Activated CD4-positive, alpha-beta T cell treated with anti-CD3 and anti-CD28 coated beads for 48 hours (primary cell): ENCODE results near the gene SLC25A1.
A peak's percentile ranks its signal among the peaks of the same experiment; 100 is the strongest.
"Not testable (repeated sequence)": the region's sequence is repeated elsewhere in the genome, so short reads cannot be mapped to it uniquely, and the experiment has no call there.

Experiments
- DNase-seq: peaks from one replicate; pipeline ENCODE4 v3.0.0-alpha.2; 2020

The SLC25A1 gene

DNA sequence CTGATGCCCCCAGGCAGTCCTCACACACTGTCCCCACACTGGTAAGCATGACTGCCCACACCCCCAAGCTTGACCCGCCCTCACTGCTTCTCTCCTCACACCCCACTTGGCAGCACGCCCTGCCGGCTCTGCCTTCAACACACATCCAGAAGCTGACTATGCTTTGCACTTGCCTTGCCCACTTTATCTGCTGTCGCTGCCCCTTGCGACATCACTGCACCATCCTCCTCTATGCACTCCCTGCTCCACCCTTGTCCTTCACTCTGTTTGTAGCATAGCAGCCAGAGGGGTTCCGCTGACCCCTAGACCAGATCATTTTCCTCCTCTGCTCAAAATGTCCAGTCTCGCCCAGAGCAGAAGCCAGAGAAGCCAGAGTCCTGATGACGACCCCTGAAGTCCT is 25.3 kb upstream of the SLC25A1 start:
- no peak for DNase-seq

DNA sequence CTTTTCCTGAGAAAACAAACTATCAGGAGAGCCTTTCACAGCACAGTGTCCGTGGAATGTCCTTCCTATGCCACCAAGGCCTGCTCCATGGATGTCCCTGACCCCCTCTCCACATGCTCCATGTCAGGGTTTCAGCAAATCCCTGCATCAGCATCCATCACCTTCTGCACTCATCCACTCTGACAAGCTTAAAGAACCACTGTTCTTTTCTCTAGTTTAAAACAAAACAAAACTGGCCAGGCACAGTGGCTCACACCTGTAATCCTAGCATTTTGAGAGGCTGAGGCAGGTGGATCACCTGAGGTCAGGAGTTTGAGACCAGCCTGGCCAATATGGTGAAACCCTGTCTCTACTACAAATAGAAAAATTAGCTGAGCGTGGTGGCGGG is 24.3 kb upstream of the SLC25A1 start:
- DNase-seq, result not testable (repeated sequence)

DNA sequence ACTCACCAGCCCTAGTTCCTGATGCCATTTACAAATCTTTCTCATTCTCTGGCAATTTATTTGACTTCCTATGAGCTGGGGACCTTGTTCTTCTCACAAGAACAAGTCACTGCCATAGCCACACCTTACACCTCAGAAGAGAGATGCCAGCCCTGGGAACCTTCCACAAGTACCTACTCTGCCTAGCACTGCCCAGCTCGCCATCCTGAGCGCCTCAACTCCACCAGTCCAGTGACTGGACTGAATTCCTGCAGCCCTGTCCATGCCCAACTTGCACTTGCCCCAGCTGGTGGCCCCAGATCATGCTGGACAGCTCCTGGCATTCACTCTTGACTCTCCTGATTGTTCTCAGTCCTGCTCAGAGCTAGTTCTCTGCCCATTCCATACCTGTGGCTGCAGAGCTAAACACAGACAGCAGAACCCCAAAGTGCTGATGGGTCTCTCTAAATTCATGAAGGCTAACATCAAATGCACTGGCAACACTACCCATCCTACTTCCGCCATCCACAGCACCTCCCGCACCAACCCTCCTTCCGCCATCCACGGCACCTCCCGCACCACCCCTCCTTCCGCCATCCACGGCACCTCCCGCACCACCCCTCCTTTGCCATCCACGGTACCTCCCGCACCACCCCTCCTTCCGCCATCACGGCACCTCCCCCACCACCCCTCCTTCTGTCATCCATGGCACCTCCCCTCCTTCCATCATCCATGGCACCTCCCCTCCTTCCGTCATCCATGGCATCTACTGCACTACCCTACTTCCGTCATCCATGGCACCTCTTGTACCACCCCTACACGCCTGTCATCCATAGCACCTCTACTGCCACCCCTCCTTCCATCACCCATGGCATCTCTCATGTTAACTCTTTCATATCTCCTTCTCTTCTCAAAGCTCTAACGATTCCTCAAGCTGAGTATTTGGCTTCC is 23.6 kb upstream of the SLC25A1 start:
- no peak for DNase-seq

GRCh38 chr22:19201130-19201868 is 22.8 kb upstream of the SLC25A1 start:
- DNase-seq, result no peak

DNA sequence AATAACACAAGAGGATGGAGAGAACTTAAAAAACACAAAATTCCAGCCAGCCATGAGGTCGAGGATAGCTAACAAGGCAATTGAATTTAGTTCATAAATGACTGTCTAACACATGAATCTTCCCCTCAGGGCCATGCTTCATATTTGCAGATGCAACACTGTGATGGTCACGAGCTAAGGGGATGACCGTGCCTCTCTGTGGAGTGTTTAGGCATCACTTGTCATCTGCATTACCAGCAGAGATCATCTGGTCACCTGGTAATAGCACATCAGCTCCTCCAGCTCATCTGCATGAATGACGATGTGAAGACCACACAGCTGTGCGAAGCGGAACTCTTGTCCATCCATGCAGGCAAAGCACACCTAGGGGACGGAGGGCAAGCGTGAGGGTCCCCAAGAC is 20.9 kb upstream of the SLC25A1 start:
- DNase-seq, result no peak

DNA sequence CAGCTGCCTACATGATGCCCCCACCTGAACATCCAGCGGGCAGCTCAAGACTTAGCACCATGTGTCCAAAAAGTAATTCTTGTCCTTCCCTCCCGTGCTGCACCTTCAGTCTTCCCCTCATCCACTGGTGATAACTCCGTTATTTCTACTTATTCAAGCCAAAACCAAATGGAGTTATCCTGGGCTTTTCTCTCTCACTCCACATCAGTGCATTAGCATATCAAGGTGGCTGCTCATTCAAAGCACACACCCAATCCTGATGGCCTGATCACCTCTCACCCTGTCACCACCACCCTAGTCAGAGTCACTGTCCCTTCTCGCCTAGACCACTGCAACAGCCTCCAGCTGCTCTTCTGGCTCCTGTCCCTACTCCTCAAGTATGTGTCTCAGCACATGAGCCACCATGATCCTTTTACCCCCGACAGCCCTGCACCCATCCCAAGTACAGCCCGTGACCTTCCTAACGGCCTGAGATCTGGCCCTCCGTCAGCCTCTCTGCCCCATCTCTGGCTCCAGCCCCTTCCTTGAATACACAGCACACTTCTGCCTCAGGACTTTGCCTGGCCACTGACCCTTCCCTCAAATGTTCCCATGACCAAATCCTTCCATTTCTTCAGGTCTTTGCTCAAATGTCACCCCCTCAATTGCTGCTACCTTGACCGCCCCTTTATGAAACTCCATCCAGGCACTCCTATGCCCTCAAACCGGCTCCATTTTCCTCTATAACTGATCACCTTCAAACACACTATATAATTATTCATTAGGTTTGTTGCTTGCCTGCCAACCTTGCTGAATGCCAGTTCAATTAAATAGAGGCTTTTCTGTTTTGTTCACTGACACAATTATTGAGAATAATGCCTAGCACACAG is 19.7 kb upstream of the SLC25A1 start:
- DNase-seq, result no peak

GRCh38 chr22:19196841-19197612 is 18.5 kb upstream of the SLC25A1 start:
- no peak for DNase-seq

- DNase-seq, result no peak
Observed at GRCh38 chr22:19195796-19196731, 17.5 kb upstream of the SLC25A1 start.

GRCh38 chr22:19194766-19195536 is 16.4 kb upstream of the SLC25A1 start:
- no peak for DNase-seq

DNA sequence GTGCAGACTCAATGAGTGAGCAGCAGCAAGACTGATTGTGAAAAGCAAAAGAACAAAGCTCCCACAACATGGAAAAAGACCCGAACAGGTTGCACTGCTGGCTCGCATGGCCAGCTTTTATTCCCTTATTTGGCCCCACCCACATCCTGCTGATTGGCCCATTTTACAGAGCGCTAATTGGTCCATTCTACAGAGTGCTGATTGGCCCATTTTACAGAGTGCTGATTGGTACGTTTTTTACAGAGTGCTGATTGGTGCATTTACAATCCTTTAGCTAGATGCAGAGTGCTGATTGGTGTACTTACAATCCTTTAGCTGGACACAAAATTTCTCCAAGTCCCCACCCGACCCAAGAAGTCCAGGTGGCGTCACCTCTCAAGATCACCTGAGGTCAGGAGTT is 15.3 kb upstream of the SLC25A1 start:
- no peak for DNase-seq

DNA sequence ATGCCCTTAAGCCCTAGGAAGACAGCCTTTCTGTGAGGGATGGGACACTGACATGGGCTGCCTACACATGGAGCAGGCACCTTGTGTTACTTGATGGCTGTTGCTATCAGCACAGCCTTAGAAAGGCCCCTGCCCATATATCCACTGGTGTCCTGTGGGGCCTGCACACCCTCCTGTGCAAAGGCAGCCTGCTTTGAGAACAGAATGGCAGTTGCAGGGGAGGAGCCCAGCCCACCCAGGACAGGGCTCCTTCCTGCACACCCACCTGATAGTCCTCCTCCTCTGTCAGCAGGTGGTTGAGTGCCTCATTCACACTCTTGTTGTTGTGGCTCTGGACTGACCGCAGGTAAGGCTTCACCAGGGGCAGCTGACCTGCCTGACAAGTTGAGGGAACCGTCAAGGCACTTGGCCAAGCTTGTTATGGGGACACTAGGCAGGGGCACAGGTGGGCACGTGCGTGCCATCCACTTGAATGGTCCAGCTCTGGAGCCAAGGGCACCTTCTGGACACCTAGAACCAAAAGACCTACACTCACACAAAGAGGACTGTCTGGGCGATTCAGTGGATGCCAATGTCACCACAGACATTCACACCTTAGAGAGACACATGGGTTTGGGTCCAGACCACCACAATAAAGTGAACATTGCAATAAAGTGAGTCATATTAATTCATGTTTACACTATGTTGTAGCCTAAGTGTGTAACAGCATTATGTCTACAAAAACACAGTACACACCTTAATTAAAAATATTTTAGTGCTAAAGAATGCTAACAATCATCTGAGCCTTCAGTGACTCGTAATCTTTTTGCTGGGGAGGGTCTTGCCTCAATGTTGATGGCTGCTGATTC is 9.4 kb upstream of the SLC25A1 start:
- DNase-seq, result no peak

DNA sequence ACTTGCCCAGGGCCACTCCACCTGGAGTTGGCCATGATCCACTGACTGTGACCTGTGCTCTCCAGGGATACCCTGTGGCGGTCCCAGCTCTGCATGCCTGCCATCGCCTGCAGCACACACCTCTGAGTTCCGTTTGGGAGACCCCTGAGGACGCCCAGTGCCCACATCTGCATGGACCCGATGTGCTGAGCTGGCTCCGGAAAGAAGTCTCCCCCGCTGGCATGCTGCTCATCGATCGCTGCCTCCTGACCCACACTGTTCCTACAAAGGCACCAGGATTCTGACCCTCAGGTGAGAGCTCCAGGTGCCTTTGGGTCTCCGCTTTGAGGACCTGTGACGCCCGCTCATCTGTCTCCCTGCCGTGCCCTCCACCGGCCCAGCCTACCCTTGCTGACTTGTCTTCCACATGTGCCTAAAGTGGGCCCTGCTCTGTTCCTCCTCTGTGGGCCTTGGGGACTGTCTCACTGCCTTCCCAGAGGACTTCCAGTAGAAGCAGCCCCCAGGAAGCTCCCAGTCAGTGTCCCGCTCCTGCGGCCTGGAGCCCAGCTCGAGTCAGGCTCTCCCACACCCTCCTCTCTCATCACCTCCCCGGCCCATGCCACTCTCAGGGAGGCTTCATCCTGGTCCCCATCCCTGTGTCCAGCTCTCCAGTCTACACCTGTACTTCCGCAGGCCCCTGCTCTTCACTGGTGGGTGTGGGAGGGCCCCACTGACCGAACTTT is 5.9 kb upstream of the SLC25A1 start:
- DNase-seq, result no peak

GRCh38 chr22:19183216-19183615 is 4.7 kb upstream of the SLC25A1 start:
- DNase-seq, result no peak

DNA sequence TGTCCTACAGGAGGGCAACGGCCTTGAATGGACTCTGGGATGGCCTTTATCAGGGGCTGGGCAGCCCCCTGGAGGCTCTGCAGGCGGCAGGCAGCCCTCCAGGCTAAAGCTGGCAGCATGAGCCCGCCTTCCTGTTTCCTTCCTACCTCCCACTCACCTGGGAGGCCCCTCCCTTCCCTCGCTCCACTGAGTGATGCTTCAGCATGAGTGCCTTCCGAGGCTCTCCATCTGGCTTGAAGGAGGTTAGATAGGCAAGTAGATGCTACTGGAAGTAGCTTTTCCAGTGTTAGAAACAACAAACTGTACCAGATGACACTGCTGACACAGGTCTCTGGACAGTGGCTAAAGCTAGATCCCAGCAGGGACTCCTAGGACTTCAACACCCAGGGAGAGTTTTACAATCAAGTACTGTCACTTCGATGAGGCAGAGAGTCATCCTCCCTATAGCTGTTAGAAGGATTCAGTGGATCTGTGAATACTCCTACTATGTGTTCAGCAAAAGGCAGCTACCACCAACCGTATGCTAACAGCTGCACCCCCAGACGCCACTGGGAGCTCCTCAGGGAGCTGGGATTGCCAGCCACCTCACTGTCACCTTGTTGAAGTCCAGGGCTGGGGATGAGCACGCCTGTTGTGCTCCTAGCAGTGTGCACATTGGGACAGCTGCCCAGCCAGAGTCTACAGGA is 4.1 kb upstream of the SLC25A1 start:
- peak; percentile 63 for DNase-seq

GRCh38 chr22:19181786-19182471 is 3.4 kb upstream of the SLC25A1 start:
- DNase-seq, result peak; percentile 43

DNA sequence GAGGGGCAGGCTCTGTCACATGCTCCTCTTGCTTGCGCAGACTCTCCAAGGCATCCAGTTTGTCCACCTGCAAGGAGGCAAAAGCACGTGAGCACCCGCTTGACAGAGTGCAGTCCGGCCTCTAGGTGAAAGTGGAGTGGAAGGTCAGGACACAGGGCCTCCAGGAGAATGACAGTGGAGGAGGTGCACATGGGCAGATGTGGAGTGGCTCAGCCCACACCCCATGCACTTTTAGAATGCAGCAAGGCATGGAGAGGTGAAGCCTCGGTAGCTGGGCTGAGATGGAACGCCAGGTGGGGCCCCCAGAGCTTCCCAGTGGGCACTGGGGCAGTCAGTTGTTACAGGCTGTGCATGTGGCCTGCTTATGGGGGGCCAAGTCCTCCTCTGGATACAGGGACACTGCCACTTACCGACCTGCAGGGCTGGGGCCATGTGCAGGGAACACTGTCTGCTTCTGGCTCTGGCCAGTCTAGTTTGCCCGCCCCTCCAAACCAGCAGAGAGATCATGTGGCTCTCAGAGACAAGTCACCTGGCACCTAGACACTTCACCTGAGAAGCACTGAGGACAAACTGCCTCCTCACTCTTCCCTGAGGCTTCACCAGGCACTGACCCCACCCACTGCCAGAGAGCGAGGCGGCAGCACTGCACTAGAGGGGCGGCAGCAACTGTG is 2.3 kb upstream of the SLC25A1 start:
- no peak for DNase-seq

DNA sequence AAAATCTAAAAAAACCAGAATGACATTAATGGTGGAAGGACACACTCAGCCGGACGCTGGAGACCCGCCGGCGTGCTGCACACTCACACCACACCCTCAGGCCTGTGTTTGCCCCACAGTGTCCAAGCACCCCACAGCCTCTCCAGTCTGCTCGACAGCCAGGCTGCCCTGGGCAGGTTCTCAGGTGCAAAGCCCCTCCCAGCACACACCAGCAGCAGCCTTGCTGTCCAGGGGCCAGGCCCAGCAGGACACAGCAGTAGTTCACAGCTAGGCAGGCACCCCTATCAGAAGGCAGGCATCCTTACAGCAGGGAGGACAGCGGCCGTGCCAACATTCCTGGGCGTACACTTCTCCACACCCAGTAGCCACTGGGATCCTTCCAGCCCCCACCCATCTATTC is 1.7 kb upstream of the SLC25A1 start:
- no peak for DNase-seq
